Measurements from ENCODE around the gene SH2D6.
A peak's percentile ranks its signal among the peaks of the same experiment; 100 is the strongest.
"Not testable (repeated sequence)": the region's sequence is repeated elsewhere in the genome, so short reads cannot be mapped to it uniquely, and the experiment has no call there.

The SH2D6 gene

DNA sequence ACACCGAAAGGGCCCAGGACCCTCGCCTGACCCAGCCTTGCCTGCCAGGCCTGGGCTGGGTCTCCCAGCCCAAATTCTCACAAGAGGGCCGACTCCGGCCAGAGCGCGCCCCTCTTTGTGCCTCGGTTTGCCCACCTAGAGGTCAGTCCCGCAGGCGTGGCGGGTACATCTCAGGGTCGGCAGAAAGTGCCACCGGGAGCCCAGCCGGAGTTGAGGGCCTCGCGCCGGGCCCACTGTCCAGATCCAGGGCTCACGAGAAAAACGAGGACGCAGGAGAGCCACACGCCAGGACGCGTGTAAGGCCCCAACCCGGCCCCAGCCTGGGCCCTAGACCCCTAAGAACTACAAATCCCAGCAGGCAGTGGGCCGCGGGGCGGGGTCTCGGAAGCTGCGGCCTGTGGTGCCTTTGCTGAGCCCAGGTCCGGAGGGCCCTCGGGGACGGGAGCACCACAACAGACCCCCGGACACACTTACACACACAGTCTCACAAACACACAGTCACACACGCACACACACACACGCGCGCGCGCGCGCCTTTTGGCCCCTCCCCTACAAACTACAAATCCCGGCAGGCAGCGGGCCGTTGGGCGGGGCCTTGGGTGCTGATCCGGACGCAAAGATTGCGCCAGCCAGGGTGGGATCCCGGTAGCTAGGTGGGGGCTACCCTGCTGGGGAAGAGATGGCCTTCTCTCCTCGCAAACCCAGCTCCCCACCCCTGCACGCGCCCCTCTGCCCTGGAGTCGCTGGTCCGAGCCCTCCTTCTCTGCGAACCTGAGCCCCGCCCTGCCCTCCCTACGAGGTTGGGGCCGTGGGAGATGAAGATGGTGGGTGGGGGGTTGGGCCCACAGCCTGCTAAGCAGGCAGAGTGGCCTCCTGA, at the start of gene SH2D6:
TSS of gene SH2D6 (plus strand) at position 583 of the 877 bp plus-strand sequence. CDS start 10,752 bp downstream, outside the sequence.
- peak; percentile 88 for DNase-seq

DNA sequence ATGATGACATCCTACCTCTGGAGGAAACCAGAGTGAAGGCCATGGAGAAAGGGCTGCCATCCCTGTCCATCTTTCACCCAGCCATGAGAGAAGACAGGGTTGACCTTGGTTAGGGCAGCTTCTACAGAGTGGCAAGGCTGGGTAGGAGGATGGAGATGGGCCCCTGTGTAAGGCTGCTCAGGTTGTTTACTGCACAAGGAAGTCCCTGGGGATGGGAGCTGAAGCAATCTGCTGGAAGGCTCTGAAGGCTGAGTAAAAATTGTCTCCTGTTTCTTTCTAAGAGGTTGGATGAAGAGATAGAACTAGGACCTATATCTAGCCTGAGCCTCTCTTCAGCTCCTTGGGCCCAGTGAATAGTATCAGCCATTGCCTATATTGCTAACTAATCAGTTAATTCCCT, 49.6 kb upstream of the SH2D6 start:
- no peak for DNase-seq

DNA sequence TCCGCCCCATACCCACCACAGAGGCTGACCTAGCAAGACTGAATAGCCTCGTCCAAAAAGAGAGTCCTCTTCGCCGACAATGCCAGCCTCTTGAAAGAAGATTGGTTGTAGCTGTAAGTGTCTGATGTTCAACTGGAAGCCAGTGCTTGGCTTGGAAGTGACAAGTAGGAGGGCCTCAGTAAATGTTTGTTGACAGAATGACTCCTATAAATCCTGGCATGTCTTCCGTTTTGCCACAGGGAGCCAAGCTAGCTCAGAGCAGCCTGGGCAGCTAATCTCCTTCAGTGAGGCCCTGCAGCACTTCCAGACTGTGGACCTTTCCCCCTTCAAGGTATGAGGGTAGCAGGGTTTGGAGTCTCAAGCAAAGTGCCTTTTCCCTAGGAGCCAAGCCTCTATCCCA, 49.0 kb upstream of the SH2D6 start:
- no peak for DNase-seq

DNA sequence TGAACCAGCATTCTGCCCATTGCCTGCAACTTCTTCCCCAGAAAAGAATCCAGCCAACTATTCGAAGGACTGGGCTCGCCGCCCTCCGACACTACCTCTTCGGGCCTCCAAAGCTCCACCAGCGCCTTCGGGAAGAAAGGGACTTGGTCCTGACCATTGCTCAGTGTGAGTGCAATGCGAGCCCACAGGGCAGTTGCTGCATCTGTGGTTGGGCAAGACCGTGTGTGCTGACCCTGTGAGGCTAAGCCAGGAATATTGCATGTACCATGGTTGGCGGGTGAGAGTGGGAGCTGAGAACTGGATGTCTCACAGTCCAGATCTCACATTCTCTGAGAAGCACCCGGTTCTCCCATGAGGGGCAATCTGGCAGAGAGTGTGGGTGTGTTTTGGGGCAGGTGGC, 47.5 kb upstream of the SH2D6 start:
- DNase-seq = no peak

DNA sequence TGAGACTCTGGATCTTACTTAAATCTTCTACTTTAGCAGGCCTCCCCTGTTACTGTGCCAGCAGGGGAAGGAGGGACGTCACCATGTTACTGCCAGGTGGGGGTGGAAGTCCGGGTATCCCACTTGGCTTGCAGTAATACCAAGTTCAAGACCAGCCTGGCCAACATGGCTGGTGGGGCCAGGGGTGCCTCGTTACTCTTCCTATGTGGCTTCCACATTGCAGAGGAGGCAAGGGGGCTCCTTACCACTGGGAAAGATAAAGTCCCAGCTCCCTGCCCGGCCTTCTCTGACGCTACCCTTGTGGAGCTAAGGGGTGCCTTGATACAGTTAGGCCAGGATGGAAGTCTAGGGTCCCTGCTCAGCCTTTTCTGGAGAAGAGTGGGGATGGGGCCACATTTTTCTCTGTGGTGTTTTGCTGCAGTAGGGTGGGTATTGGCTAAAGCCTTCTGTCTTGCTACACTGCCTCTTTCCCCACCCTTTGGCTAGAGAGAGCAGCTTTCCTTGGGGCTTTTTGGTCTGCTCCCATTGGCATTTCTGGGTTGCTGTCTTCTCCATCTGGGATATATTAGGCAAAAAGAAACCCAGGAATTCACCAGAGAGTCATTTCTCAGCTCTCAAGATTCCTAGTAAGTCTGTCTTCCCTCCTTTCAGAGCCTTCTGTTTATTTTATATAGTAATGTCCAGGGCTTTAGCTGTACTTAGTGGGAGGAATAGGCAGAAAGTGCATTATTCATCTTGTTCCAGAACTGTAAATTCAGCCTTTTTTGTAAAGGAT, 42.0 kb upstream of the SH2D6 start:
- no peak for DNase-seq

DNA sequence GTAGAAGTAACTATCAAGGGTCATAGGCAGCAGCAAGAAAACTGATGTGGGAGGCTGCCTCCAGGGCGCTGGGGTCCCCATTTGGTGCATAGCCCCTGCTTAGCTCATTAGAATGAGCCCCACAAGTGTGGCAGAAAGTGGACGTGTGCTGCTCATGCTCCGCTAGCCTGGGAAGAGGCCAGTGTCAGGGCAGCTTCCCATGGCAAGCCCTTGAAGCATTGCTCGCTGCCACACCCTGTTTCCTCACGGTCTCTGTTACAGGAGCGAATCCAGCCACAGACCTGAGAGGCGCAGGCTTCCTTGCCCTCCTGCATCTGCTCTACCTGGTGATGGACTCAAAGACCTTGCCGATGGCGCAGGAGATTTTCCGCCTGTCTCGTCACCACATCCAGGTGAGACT, 41.4 kb upstream of the SH2D6 start:
- DNase-seq = no peak

DNA sequence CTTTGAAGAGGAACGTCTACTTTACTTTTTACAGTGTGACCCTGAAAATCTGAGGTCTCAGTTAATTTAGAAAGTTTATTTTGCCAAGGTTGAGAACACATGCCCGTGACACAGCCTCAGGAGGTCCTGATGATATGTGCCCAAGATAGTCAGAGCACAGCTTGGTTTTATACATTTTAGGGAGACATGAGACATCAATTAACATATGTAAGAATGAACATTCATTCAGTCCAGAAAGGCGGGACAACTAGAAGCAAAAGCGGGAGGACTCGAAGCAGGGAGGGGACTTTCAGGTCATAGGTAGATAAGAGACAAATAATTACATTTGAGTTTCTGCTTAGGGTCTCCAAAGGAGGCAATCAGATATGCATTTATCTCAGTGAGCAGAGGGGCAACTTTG, 40.3 kb upstream of the SH2D6 start:
- no peak for DNase-seq

DNA sequence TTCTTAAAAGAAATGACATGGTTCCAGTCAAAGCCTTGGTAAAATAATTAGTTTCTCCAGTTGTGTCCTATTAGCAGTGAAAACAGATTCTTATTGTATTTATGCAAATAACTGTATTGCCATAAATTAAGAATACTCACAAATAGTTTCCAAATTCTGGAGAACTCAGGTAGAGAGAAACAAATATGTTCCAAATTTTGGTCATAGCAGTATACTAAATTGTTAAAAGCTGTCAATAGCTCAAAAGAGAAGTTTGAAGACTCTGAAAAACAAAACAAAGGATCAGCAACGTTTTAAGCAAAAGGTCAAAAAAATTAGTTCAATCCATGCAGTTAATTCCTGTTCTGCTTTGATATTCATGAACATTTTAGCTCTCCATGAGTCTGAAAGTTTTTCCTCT, 38.5 kb upstream of the SH2D6 start:
- DNase-seq = no peak

DNA sequence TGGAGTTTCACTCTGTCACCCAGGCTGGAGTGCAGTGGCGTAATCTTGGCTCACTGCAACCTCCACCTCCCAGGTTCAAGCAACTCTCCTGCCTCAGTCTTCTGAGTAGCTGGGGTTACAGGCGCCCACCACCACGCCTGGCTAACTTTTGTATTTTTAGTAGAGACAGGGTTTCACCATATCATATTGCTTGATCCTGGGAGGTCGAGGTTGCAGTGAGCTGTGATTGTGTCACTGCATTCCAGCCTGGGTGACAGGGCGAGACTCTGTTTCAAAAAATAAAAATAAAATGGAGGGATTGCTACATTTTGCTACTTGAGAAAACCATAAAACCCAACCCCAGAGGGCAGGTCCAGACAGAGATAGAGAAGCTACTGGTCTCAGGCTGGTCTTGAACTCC, 35.4 kb upstream of the SH2D6 start:
- DNase-seq = not testable (repeated sequence)

DNA sequence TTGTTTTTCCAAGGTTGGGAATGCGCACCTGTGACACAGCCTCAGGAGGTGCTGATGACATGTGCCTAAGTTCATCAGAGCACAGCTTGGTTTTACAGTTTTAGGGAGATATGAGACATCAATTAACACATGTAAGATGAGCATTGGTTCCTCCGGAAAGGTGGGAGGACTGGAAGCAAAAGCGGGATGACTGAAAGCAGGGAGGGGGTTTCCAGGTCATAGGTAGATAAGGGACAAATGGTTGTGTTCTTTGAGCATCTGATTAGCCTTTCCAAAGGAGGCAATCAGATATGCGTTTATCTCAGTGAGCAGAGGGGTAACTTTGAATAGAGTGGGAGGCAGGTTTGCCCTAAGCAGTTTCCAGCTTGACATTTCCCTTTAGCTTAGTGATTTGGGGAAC, 34.7 kb upstream of the SH2D6 start:
- no peak for DNase-seq

DNA sequence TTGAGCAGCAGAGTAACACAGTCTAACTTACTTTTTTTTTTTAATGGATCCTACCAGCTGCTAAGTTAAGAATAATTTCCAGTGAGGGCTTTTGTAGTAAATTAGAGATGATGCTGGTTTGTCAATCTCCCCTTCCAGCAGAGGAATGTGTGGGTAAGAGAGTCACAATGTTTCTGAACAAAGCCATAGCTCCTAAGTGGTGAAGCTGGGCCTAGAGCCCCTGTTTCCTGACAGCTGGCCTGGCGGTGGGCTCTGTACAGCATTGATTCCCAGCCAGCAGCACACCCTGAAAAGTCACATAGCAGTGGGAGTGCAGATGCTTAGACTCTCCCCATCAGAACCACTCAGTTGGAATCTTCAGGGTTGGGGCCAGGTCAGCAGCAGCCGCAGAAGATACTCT, 32.8 kb upstream of the SH2D6 start:
- no peak for DNase-seq

DNA sequence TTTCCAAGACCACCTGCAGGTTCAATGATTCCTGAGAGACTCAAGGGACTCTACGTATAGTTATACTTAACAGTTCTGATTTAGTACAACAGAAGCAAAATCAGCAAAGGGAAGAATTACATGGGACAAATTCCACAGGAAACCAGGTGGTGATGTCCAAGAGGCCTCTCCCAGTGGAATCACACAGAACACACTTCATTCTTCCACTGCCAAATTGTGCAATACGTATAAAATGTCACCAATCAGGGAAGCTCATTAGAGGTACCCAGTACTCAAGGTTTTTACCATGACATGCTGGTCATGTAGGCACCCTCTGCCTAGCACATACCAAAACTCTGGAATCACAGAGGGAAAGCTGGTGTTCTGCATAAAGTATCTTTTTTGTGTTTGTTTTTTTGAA, 30.8 kb upstream of the SH2D6 start:
- no peak for DNase-seq

DNA sequence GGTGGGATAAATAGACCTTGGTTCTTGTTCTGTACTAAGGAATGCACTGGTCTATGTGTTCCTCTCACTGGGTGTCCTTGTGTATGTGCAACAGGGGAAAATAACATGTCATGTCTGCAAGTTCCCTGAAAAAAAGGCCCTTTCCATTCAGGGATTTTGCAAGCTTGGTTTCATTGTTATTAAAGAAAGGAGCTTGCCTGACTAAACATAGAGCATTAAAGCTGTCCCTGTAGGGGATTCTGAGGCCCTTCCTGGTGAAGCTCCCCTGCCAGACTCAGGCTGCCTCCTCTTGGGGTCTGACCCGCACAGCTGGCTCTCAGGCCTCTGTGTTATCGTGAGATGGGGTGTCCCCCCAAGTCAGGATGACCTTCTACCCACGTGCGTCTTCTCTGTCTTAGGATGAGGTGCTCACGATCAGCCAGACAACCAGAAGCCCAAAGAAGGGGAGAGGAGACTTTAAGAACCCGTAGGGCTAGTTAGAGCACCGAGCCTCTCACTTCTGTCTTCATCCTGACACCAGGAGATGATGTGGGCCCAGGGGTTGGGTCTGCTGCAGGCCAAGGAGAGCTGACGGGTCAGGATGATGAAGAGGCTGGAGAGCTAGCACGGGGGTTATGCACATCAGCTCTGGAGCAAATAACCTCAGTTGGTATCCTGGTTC, 29.5 kb upstream of the SH2D6 start:
- no peak for DNase-seq

DNA sequence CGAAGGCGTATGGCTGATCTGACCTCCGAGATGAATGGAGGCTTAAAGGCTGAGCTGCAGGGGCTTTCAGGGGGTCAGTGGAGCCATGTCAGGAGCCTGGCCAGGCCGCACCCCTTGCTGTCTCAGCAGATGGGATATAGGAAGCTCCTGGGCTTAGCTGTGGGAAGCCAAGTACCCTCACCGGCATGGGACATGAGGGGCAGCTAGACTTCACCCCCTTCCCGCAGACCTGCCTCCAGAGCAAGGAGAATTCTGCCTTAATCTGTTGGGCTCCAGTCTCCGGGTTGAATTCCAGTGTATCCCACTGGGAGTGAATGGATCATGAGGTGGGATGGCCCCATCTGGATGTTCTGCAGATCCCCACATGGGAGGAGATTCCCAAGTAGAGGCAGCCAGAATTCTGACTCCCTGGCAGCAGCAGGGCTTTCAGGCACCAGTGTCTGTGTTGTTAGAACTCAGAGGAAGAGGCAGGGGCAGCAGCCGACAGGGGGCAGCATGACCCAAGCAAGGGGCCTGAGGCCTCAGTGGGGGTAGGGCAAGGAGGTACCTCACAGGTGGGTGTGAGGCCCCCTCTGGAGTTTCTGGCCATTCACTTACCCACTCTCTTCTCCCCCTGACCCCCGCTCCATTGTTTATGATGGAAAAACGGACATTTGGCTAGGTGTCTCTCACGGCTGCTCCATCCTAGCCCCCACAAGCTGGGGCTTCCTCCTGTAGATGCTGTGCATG, 27.4 kb upstream of the SH2D6 start:
- peak; percentile 9 for DNase-seq

DNA sequence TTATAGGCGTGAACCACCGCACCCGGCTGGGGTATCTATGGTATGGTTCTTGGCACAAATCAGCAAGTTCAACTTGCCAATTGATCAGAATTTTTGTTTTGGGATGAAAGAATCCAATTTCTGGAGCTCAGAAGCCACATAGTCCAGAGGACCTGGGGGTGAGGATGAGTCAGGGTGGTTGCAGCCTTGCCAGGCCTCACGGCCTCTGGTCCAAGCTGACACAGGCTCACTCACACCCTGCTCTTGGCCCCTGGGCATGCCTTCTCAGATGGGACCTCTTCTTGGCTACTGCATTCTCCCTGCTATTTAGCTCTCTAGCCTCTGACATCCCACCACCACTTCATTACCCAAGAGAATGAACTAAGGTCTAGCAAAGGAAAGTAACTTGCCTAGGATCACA, 24.7 kb upstream of the SH2D6 start:
- DNase-seq = no peak

DNA sequence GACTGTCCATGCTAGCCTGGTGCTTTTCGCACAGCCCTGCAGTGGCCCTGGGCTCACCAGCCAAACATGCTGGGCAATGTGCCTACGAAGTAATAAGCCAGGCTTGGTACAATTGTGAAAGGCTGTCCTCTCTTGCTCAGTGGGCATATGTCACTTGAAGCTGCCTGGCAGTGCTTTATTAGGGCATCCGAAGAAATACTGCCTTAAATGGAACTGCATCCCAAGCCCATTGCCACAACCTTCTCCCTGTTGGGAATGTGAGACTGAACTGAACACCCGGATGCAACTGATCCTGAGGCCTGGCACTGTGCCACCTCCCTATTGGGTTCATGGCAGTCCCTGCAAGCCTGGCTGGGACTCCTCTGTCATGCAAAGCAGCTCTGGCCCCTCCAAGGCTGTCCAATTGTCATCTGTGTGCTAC, 24.2 kb upstream of the SH2D6 start:
- no peak for DNase-seq

DNA sequence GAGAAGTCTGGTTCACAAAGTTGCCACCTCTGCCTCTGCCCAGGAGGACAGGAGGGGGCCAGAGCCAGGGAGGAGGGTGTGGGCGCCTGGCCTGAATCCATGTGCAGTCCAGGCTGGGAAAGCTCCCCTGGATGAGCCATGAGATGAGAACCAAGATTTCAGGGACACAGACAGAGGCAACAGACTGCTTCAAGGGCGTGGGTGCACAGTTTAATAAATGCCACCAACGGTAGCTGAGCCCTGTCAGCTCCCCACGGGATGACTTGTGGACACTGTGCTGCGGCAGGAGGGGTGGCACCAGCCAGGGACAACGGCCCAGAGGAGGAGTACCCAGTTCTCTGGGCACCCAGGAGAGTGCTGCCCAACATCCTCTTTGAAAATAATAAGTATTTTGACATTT, 23.5 kb upstream of the SH2D6 start:
- DNase-seq = no peak

DNA sequence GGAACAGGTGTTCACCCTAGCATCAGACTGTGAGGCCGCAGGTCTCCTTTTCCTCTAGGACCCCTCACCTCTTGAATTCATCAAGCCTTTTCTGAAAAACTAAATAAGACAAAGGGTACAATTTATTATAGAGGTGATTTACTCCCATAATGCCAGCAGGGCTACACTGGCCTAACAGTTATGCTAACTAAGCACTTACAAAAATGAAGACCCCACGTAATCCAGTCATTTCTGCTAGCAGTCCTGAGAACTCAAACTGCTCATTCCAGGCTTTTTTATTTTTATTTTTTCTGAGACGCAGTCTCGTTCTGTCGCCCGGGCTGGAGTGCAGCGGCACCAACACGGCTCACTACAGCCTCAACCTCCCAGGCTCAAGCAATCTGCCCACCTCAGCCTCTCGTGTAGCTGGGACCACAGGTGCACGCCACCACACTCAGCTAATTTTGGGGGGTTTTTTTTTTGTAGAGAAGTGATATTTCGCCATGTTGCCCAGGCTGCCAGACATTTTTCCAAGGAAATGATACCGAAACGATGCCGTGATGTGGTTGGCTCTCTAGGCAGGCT, 22.5 kb upstream of the SH2D6 start:
- DNase-seq = no peak

DNA sequence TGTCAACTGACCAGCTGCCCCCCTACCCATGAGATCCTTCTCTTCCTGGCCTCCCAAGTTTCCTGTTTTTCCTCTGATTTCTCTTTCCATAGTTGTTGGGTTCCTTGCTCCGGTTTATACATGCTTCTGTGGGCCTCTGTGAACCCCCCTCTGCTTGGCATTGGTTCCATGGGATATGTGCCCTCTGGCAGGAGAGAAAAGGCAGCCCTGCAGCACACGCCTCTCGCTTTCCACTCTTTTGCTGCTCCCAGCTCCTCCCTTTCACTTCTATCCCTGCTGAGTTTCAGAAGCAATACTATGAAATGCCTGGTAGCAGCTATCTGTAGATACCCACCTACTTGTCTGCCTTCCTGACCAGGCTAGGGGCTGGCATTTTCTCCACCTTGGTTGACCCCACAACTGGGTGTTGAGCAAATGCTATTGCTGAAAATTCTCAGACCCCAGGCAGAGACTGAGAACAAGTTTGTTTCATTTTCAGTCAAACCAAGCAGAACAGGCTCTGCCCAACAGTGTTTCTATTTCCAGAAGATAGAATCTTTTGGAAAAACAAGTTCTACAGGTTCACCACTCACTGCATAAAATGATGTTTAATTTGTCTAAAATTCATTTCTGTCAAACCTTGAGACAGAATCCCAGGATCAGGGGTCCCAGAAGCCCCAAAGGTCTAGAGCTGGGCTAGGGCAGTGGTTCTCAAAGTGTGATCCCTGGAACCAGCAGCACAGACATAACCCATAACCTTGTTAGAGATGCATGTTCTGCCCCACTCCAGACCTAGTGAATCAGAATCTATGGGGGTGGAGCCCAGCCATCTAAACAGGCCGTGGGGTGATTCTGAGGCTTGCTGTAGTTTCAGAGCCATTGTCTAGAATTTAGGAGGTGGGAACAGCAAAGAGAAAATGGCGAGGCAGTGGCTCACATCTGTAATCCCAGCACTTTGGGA, 21.7 kb upstream of the SH2D6 start:
- DNase-seq = no peak

DNA sequence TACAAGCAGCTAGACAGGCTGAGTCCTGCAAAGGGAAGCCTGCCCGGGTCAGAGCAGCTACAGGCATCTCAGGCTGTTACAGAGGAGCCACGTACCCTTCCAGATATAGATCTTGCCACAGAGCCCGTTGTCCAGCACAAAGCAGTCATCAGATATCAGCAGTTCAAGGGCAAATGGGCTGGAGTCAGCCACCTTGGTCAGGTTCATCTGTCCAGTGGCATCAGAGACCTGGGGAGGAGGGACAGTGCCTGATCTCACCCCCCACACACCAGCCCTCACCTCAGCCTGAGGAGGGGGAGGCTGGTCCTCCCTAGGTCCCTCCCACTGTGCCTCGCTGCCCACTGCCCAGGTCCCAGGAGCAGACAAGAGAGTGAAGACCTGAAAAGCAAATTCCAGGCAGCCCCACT, 20.6 kb upstream of the SH2D6 start:
- DNase-seq = no peak

DNA sequence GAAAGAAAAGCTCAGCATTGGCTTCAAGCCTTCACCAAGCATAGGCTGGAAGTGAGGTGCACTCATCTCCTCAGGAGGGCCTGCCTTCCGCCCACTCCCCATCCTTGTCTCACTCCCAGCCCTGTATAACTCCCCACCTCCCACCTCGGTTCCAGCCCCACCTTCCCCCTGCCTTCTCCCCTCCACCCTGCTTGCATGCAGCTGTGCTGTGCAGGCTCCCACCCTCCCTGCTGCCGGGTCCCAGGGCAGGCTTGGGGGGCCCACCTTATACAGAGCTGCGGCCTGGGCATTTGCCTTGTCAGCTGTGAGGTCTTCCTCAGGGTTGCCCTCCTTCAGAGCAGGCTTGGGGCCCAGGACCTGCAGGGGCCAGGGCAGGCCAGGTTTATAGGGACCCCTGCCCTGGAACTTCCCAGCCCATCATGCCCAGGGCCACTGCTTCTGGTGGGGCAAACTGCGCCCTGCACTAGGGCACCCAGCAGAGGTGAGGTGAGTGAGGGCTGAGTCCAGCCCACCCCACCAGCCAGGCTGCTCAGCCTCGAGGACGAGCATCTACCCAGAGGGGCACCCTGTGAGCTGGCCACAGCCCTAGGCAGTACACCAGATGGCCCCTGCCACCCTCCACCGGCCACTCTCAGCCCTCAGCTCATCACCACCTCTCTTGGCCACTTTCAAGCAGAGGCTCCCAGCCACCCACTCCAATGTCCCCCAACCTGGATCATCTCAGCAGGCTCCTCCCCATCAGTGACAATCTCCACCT, 19.9 kb upstream of the SH2D6 start:
- DNase-seq = no peak

All from NCI-H69 (cell line).